ENCODE results near the gene KLHDC8A.
A peak's percentile ranks its signal among the peaks of the same experiment; 100 is the strongest.
"Not testable (repeated sequence)": the region's sequence is repeated elsewhere in the genome, so short reads cannot be mapped to it uniquely, and the experiment has no call there.

KLHDC8A gene

DNA sequence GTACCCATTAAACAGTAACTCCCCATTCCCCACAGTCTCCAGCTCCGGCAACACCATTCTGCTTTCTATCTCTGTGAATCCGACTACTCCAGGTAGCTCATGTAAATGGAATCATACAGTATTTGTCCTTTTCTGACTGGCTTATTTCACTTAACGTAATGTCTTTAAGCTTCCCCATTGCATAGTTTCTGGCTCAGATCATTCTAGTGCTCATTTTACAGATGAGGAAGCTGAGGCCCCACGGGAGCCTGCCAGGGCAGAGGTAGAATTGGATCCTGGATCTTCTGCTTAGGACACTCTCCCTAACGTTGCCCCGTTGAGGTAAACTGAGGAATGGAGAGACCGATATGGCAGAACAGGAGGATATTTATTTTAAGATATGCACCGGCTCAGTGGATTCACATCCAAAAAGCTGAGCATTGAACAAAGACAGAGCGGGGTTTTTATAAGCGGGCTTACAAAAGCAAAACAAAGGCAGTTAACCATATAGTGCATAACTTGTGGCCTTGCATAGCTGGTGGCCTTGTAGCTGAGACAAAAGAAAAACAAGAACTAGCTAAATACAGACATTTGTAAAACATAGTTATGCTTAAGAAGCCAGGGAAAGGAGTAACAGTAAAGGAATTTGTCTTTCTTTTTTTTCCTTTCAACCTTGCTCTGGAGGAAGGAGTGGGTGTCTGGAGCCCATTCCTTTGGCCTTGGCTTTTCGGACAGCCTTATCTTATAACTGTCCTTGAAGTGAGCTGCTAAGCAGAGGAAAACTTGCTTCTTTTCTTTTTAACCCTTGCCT is 15.3 kb upstream of the KLHDC8A start:
- DNase-seq (ENCODE audit: low spot score) = no peak

GRCh38 chr1:205370780-205371179 is 14.1 kb upstream of the KLHDC8A start:
- DNase-seq (ENCODE audit: low spot score) = no peak

DNA sequence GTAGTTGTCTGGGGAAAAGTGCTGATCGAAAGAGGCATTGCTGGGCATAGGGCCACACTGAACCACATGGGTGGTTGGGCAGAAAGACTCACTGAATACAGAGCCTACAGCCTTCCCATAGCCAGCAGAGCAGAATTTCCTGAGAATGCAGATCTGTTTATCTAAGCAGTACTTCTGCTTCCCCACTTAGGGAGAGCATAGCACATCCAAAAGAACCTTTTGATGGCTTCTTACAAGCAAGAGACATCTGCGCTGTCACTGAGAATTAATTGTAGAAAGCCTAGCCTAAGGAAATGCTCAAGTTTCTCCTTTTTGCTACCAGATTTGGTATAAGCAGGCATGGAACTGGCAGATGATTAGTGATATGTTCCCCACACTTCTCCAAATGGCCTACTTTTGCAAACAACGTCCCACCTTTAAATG is 13.0 kb upstream of the KLHDC8A start:
- DNase-seq (ENCODE audit: low spot score) = no peak

- no peak for DNase-seq (ENCODE audit: low spot score)
These were observed 11.8 kb upstream of the KLHDC8A start for GRCh38 chr1:205368478-205368877.

GRCh38 chr1:205365945-205366463 is 9.3 kb upstream of the KLHDC8A start:
- DNase-seq (ENCODE audit: low spot score) = no peak

GRCh38 chr1:205365086-205365485 is 8.4 kb upstream of the KLHDC8A start:
- not testable (repeated sequence) for DNase-seq (ENCODE audit: low spot score)

DNA sequence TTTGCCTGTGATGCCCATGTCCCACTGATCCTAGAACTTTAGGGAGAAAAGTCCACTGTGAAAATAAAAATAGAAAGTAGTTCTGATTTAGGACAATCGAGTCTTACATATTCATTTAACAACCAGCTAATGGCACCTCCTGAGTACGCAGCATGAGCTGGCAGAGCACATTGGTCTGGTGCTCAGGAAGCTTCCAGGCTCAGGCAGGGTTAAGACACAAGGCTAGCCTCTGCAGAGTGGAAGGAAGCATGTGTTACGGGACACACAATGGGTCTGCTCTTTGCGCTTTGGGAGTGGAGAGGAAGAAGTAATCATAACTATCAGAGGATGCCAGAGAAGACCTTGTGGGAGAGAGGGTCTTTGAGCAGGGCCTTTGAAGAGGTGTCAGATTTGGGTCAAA is 4.2 kb upstream of the KLHDC8A start:
- no peak for DNase-seq (ENCODE audit: low spot score)

- DNase-seq (ENCODE audit: low spot score) = no peak
These were observed 3.2 kb upstream of the KLHDC8A start for GRCh38 chr1:205359771-205360565.

DNA sequence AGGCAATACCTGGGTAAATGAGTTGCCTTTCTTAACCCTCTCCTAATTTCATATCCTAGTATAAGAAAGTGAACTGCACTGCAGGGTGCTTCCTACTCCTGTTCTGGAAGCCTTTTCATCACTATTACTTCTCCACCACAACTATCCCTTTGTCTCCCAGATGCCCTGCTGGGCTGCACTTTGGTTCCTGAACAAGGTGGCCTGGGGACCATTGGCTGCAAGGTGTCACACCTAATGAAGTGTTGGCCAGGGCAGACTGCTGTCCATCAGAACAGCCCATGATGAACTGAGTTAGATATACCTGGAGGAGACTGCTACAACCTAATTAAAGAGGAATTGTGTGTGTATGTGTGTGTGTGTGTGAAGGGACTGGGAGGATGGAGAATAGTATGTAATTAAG is 1.9 kb upstream of the KLHDC8A start:
- no peak for DNase-seq (ENCODE audit: low spot score)

DNA sequence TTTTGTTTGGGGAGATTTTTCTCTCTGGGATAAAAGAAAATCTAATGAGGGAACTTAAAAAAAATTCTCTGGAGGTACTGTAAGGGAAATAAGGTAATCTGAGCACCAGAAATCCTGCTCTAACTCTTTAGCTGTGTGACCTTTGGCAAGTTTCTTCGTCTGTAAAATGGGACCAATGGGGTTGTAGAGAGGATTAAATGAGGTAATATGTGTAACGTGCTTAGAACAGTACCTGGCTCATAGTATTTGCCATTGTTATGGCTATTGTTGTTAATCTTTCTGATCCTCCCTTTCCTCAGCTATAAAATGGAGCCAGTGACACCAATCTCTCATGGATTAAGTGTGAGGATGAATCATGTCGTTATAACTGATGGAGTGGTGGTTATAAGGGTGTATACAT is 845 bp upstream of the KLHDC8A start:
- DNase-seq (ENCODE audit: low spot score) = no peak

GRCh38 chr1:205355075-205355453 is 1.7 kb downstream of the KLHDC8A start:
- DNase-seq (ENCODE audit: low spot score) = no peak

- DNase-seq (ENCODE audit: low spot score) = no peak
These were observed 2.3 kb downstream of the KLHDC8A start for GRCh38 chr1:205354259-205355074.

GRCh38 chr1:205353612-205354011 is 3.1 kb downstream of the KLHDC8A start:
- no peak for DNase-seq (ENCODE audit: low spot score)

DNA sequence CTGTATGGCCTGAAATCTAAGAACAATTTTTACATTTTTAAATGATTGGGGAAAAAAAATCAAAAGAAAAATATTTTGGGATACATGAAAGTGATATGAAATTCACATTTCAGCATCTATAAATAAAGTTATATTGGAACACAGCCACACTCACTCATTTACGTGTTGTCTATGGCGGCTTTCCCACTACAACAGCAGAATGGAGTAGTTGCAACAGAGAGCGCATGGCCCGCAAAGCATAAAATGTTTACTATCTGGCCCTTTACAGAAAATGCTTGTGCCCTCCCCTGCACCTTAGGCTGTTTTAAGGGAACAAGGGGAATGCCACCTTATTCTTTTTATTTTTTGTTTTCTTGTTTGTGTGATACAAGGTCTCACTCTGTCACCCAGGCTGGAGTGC is 3.5 kb downstream of the KLHDC8A start:
- DNase-seq (ENCODE audit: low spot score) = no peak

GRCh38 chr1:205351984-205352713 is 4.6 kb downstream of the KLHDC8A start:
- DNase-seq (ENCODE audit: low spot score) = peak; percentile 42

GRCh38 chr1:205350691-205351141 is 6.0 kb downstream of the KLHDC8A start:
- no peak for DNase-seq (ENCODE audit: low spot score)

- DNase-seq (ENCODE audit: low spot score) = no peak
These were observed 6.6 kb downstream of the KLHDC8A start for GRCh38 chr1:205350124-205350523.

- no peak for DNase-seq (ENCODE audit: low spot score)
These were observed 7.9 kb downstream of the KLHDC8A start for GRCh38 chr1:205348554-205349487.

- DNase-seq (ENCODE audit: low spot score) = no peak
These were observed 9.7 kb downstream of the KLHDC8A start for GRCh38 chr1:205346956-205347574.

- no peak for DNase-seq (ENCODE audit: low spot score)
These were observed 11.0 kb downstream of the KLHDC8A start for GRCh38 chr1:205345761-205346160.
